ENCODE data around the gene ADGRB2. TPM values are rescaled to one million over a fixed set of nuclear protein-coding genes. Genes with fewer than 3 reads are reported as not detected.

ADGRB2 gene
- total and polyA plus RNA-seq, 2 experiments from 2014 or later: 0.51 to 3.6 TPM

DNA sequence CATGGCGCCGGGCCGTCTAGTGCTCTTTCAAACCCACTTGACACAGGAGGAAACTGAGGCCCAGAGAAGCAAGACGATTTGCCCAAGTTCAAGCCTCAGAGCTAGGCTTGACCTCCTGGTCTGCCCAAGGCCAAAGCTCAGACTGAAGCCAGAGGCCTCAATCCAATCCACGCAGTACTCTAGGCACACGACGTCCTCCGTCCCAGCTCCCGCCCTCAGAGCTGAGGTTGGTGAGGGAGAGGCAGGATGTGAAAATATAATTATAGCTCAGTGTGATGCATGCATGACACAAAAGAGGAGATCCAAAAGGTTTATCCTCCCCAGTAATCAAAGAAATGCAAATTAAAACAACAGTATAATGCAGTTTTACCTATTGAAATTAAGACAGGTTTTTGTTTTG is 15.5 kb upstream of the ADGRB2 start:
- no peaks in the 10 kb centered on the region for H3K9me3 ChIP-seq (ENCODE audit: low read depth)
- H4K20me1 ChIP-seq (ENCODE audit: insufficient read depth): no peaks in the 10 kb centered on the region
- H3F3A ChIP-seq (ENCODE audit: insufficient read depth): no peaks in the 10 kb centered on the region
- WGBS, 2 experiments (ENCODE audit: low coverage in 1 of 2, low lambda C conversion rate in 2 of 2, missing lambda C conversion rate in 2 of 2): 84 to 89% methylated on average over 9 of the region's 9 CpGs
- TF ChIP-seq EZH2 (IDR thresholded peaks at IDR 0.05; ENCODE audit: insufficient read depth, poor library complexity, severe bottlenecking) (no peak), EZH2phosphoT487 (IDR thresholded peaks at IDR 0.05; ENCODE audit: insufficient read depth, low read depth) (no peak)
- no peaks in the 10 kb centered on the region for H3K9me2 ChIP-seq (ENCODE audit: insufficient read depth)
- H3K36me3 ChIP-seq (ENCODE audit: low read depth): no peaks in the 10 kb centered on the region
- no peak for DNase-seq
- no peak overlapping the region for H3K4me2 ChIP-seq (ENCODE audit: unreplicated experiment)
- in situ Hi-C loops (cut with MboI): no loop called here
- no peak overlapping the region for H3K27ac ChIP-seq
- H3K4me1 ChIP-seq (ENCODE audit: insufficient read depth): no peaks in the 10 kb centered on the region
- H2AFZ ChIP-seq: no peak overlapping the region
- no peak overlapping the region for H3K9ac ChIP-seq
- no peak overlapping the region for H3K4me3 ChIP-seq
- H3K79me2 ChIP-seq (ENCODE audit: insufficient read depth): no peaks in the 10 kb centered on the region
- peaks cover 5% of the 10 kb centered on the region; the same call in 1 of the 2 replicates for H3K27me3 ChIP-seq (replicated peaks; ENCODE audit: insufficient read depth)

DNA sequence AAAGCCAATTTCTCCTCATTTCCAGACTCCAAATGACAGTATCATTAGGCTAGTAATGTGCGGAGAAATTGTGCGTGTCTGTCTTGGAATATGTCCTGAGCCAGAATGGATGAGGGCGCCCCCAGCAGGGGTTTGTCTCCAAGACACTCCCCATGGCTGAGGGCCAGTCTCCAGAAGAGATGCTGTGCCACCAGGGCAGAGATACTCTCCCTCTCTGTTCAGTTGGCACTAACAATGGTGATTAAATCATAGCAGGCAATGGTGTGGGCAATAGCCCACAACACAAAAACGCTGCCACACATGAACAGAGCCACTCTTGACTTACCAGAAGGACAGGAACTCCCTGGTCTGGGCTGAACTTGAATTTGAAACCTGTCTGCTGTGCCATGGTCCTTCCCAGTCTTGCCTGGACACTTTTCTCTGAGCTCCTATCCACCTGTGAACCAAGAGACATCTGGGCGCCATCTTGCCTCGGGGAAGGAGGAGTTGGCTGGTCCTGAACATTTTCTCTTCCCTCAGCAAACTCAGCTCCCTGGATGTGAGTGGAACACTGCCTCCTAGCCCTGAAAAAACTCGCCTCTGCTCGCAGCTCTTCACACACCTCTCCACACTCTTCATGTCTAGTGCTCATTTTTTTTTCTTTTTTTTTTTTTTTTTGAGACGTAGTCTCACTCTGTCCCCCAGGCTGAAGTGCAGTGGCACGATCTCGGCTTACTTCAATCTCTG is 14.8 kb upstream of the ADGRB2 start:
- in situ Hi-C loops (cut with MboI): no loop called here
- 73 to 76% methylated on average over 11 of the region's 11 CpGs for WGBS, 2 experiments (ENCODE audit: low coverage in 1 of 2, low lambda C conversion rate in 2 of 2, missing lambda C conversion rate in 2 of 2)
- Histone ChIP-seq H3K4me3 (no peak overlapping the region), H3K9ac (no peak overlapping the region), H3F3A (ENCODE audit: insufficient read depth) (no peaks in the 10 kb centered on the region), H3K79me2 (ENCODE audit: insufficient read depth) (no peaks in the 10 kb centered on the region), H3K27ac (no peak overlapping the region), H3K4me1 (ENCODE audit: insufficient read depth) (no peaks in the 10 kb centered on the region), H2AFZ (no peak overlapping the region), H4K20me1 (ENCODE audit: insufficient read depth) (no peaks in the 10 kb centered on the region), H3K27me3 (replicated peaks; ENCODE audit: insufficient read depth) (peaks cover 12% of the 10 kb centered on the region; the same call in 1 of the 2 replicates), H3K4me2 (ENCODE audit: unreplicated experiment) (no peak overlapping the region), H3K9me2 (ENCODE audit: insufficient read depth) (no peaks in the 10 kb centered on the region), H3K9me3 (ENCODE audit: low read depth) (no peaks in the 10 kb centered on the region), H3K36me3 (ENCODE audit: low read depth) (no peaks in the 10 kb centered on the region)
- DNase-seq: no peak
- TF ChIP-seq EZH2phosphoT487 (IDR thresholded peaks at IDR 0.05; ENCODE audit: insufficient read depth, low read depth): no peak

DNA sequence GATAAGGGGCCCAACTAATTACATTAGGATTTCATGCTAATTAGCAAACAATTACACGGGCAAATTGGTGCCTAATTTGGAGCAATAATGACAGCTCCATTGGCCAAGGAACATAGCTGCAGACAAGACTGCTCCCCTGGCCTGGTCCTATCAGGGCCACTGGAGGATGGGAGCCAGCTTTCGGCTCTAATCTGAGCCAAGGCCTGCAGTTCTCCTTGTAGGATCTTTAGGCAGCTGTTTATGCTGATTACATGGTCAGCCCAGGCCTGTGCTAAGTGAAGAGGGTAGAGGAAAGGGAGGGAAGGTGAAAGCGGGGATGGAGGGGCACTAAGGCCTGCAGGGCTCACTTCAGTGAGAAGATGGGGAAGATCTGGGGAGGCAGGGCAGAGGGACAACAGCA is 12.4 kb upstream of the ADGRB2 start:
- Histone ChIP-seq H3K9ac (no peak overlapping the region), H3K4me3 (no peak overlapping the region), H3K27me3 (replicated peaks; ENCODE audit: insufficient read depth) (peaks cover 34% of the 10 kb centered on the region), H4K20me1 (ENCODE audit: insufficient read depth) (no peaks in the 10 kb centered on the region), H3K9me2 (ENCODE audit: insufficient read depth) (no peaks in the 10 kb centered on the region), H3K36me3 (ENCODE audit: low read depth) (no peaks in the 10 kb centered on the region), H2AFZ (no peak overlapping the region), H3K9me3 (ENCODE audit: low read depth) (no peaks in the 10 kb centered on the region), H3K4me2 (ENCODE audit: unreplicated experiment) (no peak overlapping the region), H3K79me2 (ENCODE audit: insufficient read depth) (no peaks in the 10 kb centered on the region), H3K27ac (no peak overlapping the region), H3K4me1 (ENCODE audit: insufficient read depth) (0 out of 2 replicates have a peak, but pooled peaks cover 5% of the 10 kb centered on the region), H3F3A (ENCODE audit: insufficient read depth) (no peaks in the 10 kb centered on the region)
- TF ChIP-seq EZH2 (IDR thresholded peaks at IDR 0.05; ENCODE audit: insufficient read depth, poor library complexity, severe bottlenecking): no peak
- TF ChIP-seq EZH2phosphoT487 (IDR thresholded peaks at IDR 0.05; ENCODE audit: insufficient read depth, low read depth): no peak
- DNase-seq: no peak
- WGBS, 2 experiments (ENCODE audit: low coverage in 1 of 2, low lambda C conversion rate in 2 of 2, missing lambda C conversion rate in 2 of 2): 43 to 61% methylated on average over 2 to 3 of the region's 3 CpGs
- in situ Hi-C loops (cut with MboI): no loop called here

DNA sequence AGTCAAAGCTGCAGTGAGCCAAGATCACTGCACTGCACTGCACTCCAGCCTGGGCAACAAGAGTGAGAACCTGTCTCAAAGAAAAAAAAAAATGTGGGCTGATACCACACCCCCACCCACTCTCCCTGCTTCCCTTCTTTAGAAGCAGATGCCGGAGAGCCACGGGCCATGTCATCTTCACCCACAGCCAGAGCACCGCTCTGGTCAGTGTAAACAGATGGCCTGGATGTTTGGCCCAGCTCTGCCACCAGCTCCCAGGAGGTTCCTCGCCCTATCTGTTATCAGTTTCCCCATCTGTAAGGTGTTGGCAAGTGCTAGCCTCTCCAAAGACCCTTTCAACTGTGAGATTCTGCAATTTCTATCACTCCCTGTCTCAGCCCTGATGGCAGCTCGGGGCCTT is 11.9 kb upstream of the ADGRB2 start:
- TF ChIP-seq EZH2 (IDR thresholded peaks at IDR 0.05; ENCODE audit: insufficient read depth, poor library complexity, severe bottlenecking): no peak
- TF ChIP-seq EZH2phosphoT487 (IDR thresholded peaks at IDR 0.05; ENCODE audit: insufficient read depth, low read depth): no peak
- Histone ChIP-seq H3K9me3 (ENCODE audit: low read depth) (no peaks in the 10 kb centered on the region), H3K27me3 (replicated peaks; ENCODE audit: insufficient read depth) (peaks cover 36% of the 10 kb centered on the region), H3K9ac (no peak overlapping the region), H3K4me1 (ENCODE audit: insufficient read depth) (0 out of 2 replicates have a peak, but pooled peaks cover 5% of the 10 kb centered on the region), H3K9me2 (ENCODE audit: insufficient read depth) (no peaks in the 10 kb centered on the region), H3K4me3 (no peak overlapping the region), H3K36me3 (ENCODE audit: low read depth) (no peaks in the 10 kb centered on the region), H4K20me1 (ENCODE audit: insufficient read depth) (no peaks in the 10 kb centered on the region), H3K4me2 (ENCODE audit: unreplicated experiment) (no peak overlapping the region), H3K27ac (no peak overlapping the region), H3K79me2 (ENCODE audit: insufficient read depth) (no peaks in the 10 kb centered on the region), H2AFZ (no peak overlapping the region), H3F3A (ENCODE audit: insufficient read depth) (no peaks in the 10 kb centered on the region)
- in situ Hi-C loops (cut with MboI): no loop called here
- WGBS, 2 experiments (ENCODE audit: low coverage in 1 of 2, low lambda C conversion rate in 2 of 2, missing lambda C conversion rate in 2 of 2): 71 to 74% methylated on average over 5 of the region's 5 CpGs
- no peak for DNase-seq

Measured in GM23248 (cell line).